GM12878 (cell line): Measurements from ENCODE around the gene BRF1. TPM values are rescaled to one million over a fixed set of nuclear protein-coding genes. Genes with fewer than 3 reads are reported as not detected.

Experiments used
- BACH1 ChIP-seq: fragments of 450-650 bp; IDR thresholded peaks from 2 replicates; pipeline ENCODE4 v1.6.1; 2017; ENCODE audit warnings: mild to moderate bottlenecking, borderline replicate concordance
- ETV6 ChIP-seq, 2 experiments: fragments of 450-650 bp in 1 of 2; IDR thresholded peaks in 1 of 2; conservative IDR thresholded peaks in 1 of 2; 2 replicates each; pipeline ENCODE4 v1.6.1; 2014; ENCODE audit warnings: antibody characterized with exemption in 1 of 2, borderline replicate concordance in 1 of 2, low read depth in 1 of 2, mild to moderate bottlenecking in 1 of 2, moderate library complexity in 1 of 2
- MYC ChIP-seq: IDR thresholded peaks from 2 replicates; pipeline ENCODE4 v1.6.1; 2011; ENCODE audit warnings: mild to moderate bottlenecking, low read length, moderate library complexity, inconsistent platforms; ENCODE audit not compliant: insufficient read depth, insufficient replicate concordance, insufficient read length, severe bottlenecking
- NBN ChIP-seq: fragments of 450-650 bp; IDR thresholded peaks from 2 replicates; pipeline ENCODE4 v1.6.1; 2016
- PML ChIP-seq: IDR thresholded peaks from 2 replicates; pipeline ENCODE4 v1.6.1; 2012; ENCODE audit warnings: low read length, inconsistent platforms
- POLR2AphosphoS2 ChIP-seq: IDR thresholded peaks from 2 replicates; pipeline ENCODE4 v1.6.1; 2011; ENCODE audit warnings: low read depth, mild to moderate bottlenecking, low read length, improper control_type of control experiment, moderate library complexity
- RBBP5 ChIP-seq: fragments of 200-600 bp; sonication (generic); conservative IDR thresholded peaks from 2 replicates; pipeline ENCODE4 v1.6.1; 2016
- SRF ChIP-seq, 2 experiments: IDR thresholded peaks; 2 replicates each; pipeline ENCODE4 v1.6.1; 2011; ENCODE audit warnings: low read depth in 2 of 2, low read length in 2 of 2, mild to moderate bottlenecking in 1 of 2, moderate library complexity in 1 of 2
- SUZ12 ChIP-seq: fragments of 200-600 bp; sonication (generic); IDR thresholded peaks from one replicate; pipeline ENCODE4 v1.6.1; 2018; ENCODE audit warnings: antibody characterized with exemption, mild to moderate bottlenecking; ENCODE audit not compliant: unreplicated experiment
- polyA plus RNA-seq, 11 experiments: library from polyadenylated mRNA; depleted of rRNA in 4 of 11; unstranded in 6 of 11; stranded (reverse) in 5 of 11; fragments of >200 nt; fragmentation: Nextera tagmentation in 4 of 11; fragmentation: Illumina TruSeq in 1 of 11; extraction: Ambion mirVana in 4 of 11; extraction: Trizol in 1 of 11; gene quantifications; 1 replicate in 1 of 11; 2 replicates in 10 of 11; pipeline versions ENCODE4 v1.2.1 to v1.2.3, GENCODE V29; 2011 to 2016; ENCODE audit warnings: inconsistent platforms in 2 of 11, missing spikeins in 2 of 11, low read depth in 1 of 11
- total RNA-seq, 4 experiments: library from RNA; depleted of rRNA in 3 of 4; stranded (reverse); fragments of >200 nt in 3 of 4; fragmentation: Illumina TruSeq in 1 of 4; extraction: Trizol in 1 of 4; gene quantifications; 2 replicates each; pipeline versions ENCODE4 v1.2.1 to v1.2.3, GENCODE V29; 2013 to 2021
- TF ChIP-seq, protein P1 (sequence below): fragments of 450-650 bp; IDR thresholded peaks from 2 replicates; pipeline ENCODE4 v1.6.1; 2017; ENCODE audit warnings: mild to moderate bottlenecking
- TF ChIP-seq, protein P2 (sequence below): fragments of 450-650 bp; formaldehyde crosslinking; IDR thresholded peaks from 2 replicates; pipeline ENCODE4 v1.4.0; 2020; ENCODE audit warnings: mild to moderate bottlenecking, moderate library complexity

The BRF1 gene
- total and polyA plus RNA-seq, 10 of the 15 experiments (the other 5 are each of a cell fraction or from before 2014, with no cell fraction given), result 0.21 to 33.5 (median 10.7) TPM

DNA sequence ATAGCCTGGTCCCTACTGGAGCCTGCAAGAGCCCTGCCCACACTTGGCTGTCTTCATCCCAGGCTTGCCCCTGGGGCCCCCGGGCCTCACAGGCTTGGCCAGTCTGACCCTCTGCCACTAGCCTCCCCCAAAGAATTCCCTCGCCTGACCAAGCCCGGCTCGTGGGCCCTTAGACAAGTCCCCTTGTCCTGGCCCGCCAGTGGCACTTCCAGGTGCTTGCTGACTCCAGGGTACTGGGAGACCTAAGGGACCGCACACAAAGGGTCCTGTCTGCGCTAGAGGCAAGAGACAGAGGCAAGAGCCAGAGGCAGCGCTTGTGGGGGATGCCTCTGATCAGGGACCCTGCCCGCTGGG is 47.5 kb downstream of the BRF1 start (continued):
- TF ChIP-seq, protein P1, sequence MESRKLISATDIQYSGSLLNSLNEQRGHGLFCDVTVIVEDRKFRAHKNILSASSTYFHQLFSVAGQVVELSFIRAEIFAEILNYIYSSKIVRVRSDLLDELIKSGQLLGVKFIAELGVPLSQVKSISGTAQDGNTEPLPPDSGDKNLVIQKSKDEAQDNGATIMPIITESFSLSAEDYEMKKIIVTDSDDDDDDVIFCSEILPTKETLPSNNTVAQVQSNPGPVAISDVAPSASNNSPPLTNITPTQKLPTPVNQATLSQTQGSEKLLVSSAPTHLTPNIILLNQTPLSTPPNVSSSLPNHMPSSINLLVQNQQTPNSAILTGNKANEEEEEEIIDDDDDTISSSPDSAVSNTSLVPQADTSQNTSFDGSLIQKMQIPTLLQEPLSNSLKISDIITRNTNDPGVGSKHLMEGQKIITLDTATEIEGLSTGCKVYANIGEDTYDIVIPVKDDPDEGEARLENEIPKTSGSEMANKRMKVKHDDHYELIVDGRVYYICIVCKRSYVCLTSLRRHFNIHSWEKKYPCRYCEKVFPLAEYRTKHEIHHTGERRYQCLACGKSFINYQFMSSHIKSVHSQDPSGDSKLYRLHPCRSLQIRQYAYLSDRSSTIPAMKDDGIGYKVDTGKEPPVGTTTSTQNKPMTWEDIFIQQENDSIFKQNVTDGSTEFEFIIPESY, result no peak
- TF ChIP-seq RBBP5 (no peak), POLR2AphosphoS2 (no peak), NBN (no peak), MYC (no peak), PML (no peak), BACH1 (no peak), SUZ12 (no peak), ETV6 (conservative IDR thresholded peaks at IDR 0.05 in 1 of 2, IDR thresholded peaks at IDR 0.05 in 1 of 2; ENCODE audit: borderline replicate concordance in 1 of 2, low read depth in 1 of 2) (no peak), SRF (IDR thresholded peaks at IDR 0.05; ENCODE audit: low read depth in 2 of 2, low read length in 2 of 2) (no peak)
- TF ChIP-seq, protein P2, sequence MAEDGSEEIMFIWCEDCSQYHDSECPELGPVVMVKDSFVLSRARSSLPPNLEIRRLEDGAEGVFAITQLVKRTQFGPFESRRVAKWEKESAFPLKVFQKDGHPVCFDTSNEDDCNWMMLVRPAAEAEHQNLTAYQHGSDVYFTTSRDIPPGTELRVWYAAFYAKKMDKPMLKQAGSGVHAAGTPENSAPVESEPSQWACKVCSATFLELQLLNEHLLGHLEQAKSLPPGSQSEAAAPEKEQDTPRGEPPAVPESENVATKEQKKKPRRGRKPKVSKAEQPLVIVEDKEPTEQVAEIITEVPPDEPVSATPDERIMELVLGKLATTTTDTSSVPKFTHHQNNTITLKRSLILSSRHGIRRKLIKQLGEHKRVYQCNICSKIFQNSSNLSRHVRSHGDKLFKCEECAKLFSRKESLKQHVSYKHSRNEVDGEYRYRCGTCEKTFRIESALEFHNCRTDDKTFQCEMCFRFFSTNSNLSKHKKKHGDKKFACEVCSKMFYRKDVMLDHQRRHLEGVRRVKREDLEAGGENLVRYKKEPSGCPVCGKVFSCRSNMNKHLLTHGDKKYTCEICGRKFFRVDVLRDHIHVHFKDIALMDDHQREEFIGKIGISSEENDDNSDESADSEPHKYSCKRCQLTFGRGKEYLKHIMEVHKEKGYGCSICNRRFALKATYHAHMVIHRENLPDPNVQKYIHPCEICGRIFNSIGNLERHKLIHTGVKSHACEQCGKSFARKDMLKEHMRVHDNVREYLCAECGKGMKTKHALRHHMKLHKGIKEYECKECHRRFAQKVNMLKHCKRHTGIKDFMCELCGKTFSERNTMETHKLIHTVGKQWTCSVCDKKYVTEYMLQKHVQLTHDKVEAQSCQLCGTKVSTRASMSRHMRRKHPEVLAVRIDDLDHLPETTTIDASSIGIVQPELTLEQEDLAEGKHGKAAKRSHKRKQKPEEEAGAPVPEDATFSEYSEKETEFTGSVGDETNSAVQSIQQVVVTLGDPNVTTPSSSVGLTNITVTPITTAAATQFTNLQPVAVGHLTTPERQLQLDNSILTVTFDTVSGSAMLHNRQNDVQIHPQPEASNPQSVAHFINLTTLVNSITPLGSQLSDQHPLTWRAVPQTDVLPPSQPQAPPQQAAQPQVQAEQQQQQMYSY, result no peak
